Spleen (tissue), 7 donors: ENCODE data around the gene CMTM8.

Experiments used
- POLR2AphosphoS5 ChIP-seq, 3 donors: sonication (generic); formaldehyde crosslinking; IDR thresholded peaks; one replicate each; pipeline ENCODE4 v1.5.1; 2017; ENCODE audit warnings: antibody characterized with exemption in 3 of 3
- TF ChIP-seq, protein P1 (sequence below), 11 experiments: fragments of 200-600 bp in 7 of 11; fragments of 450-650 bp in 4 of 11; sonication (generic) in 4 of 11; IDR thresholded peaks in 8 of 11; conservative IDR thresholded peaks in 3 of 11; 1 replicate in 7 of 11; 2 replicates in 4 of 11; pipeline versions ENCODE4 v1.4.0 to v1.8.0; 2016 to 2021; ENCODE audit warnings: antibody characterized with exemption in 11 of 11, inconsistent platforms in 4 of 11, mild to moderate bottlenecking in 1 of 11
- donor health status: DM: no; HTN: no; CAD: no; lungs with moderate emphysema.
- donor health status: DM: no; HTN: no; CAD: no.
- donor health status: DM: no; HTN: no; CAD: no.

DNA sequence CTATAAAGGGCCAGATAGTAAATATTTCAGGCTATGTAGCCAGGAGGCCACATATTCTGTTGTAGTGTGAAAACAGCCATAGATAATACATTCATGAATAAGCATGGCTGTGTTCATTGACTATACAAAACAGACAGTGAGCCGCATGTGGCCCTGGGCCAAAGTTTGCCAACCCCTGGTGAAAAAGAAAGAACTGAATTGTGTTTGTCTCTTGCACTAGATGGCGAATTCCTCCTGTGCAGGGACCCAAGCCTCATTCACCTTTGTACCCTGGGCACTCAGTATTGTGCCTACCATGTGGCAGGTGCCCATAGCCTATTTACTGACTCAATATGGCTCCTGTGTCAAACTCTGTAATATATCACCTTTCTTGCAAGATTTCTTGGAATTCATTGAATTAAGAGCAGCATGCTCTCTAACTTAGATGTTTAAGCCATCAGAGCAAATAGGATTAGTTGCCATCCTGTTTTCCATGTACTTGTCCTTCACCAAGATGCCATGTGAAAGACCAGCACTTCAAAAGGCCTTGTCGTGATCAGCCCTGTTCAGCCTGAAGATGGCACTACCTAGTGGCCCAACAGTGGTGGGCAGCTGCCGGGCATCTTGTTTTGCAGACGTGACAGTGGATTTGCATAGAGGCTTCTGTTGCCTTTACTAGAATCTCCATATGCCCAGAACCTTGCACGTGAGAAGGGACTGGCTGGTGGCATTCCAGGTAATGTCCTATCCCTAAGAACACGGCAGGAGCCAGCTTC is 102.3 kb downstream of the CMTM8 start:
- TF ChIP-seq, protein P1, sequence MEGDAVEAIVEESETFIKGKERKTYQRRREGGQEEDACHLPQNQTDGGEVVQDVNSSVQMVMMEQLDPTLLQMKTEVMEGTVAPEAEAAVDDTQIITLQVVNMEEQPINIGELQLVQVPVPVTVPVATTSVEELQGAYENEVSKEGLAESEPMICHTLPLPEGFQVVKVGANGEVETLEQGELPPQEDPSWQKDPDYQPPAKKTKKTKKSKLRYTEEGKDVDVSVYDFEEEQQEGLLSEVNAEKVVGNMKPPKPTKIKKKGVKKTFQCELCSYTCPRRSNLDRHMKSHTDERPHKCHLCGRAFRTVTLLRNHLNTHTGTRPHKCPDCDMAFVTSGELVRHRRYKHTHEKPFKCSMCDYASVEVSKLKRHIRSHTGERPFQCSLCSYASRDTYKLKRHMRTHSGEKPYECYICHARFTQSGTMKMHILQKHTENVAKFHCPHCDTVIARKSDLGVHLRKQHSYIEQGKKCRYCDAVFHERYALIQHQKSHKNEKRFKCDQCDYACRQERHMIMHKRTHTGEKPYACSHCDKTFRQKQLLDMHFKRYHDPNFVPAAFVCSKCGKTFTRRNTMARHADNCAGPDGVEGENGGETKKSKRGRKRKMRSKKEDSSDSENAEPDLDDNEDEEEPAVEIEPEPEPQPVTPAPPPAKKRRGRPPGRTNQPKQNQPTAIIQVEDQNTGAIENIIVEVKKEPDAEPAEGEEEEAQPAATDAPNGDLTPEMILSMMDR (IDR thresholded peaks at IDR 0.05 in 8 of 11, conservative IDR thresholded peaks at IDR 0.05 in 3 of 11), result no peak
- TF ChIP-seq POLR2AphosphoS5 (IDR thresholded peaks at IDR 0.05), result no peak
